ENCODE measurements around the gene KCNAB2.

DNA sequence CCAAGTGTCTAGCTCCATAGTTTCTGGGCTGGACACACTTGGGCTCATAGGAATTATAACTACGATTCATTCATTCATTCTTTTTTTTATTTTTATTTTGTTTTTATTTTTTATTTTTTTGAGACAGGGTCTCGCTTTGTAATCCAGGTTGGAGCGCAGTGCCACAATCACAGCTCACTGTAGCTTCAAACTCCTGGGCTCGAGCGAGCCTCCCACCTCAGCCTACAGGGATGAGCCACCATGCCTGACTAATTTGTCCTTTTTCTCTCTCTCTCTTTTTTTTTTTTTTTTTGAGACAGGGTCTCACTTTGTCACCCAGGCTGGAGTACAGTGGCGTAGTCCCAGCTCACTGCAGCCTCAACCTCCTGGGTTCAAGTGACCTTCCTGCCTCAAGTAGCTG lies 42.3 kb downstream of the KCNAB2 start:
- TF ChIP-seq, protein P1, sequence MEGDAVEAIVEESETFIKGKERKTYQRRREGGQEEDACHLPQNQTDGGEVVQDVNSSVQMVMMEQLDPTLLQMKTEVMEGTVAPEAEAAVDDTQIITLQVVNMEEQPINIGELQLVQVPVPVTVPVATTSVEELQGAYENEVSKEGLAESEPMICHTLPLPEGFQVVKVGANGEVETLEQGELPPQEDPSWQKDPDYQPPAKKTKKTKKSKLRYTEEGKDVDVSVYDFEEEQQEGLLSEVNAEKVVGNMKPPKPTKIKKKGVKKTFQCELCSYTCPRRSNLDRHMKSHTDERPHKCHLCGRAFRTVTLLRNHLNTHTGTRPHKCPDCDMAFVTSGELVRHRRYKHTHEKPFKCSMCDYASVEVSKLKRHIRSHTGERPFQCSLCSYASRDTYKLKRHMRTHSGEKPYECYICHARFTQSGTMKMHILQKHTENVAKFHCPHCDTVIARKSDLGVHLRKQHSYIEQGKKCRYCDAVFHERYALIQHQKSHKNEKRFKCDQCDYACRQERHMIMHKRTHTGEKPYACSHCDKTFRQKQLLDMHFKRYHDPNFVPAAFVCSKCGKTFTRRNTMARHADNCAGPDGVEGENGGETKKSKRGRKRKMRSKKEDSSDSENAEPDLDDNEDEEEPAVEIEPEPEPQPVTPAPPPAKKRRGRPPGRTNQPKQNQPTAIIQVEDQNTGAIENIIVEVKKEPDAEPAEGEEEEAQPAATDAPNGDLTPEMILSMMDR (IDR thresholded peaks at IDR 0.05): no peak
- TF ChIP-seq POLR2A (IDR thresholded peaks at IDR 0.05): no peak

Measured in right lobe of liver (tissue), 4 donors.